HUES64 (cell line): ENCODE measurements around the gene TBX2.

Source experiments
- H3K27ac ChIP-seq: 2 replicates; pipeline ENCODE4 v1.7.0; 2013; ENCODE audit warnings: low read depth, low read length, inconsistent platforms
- H3K27me3 ChIP-seq: 2 replicates; pipeline ENCODE4 v1.6.1; 2013; ENCODE audit warnings: mild to moderate bottlenecking, low read length; ENCODE audit not compliant: insufficient read depth
- H3K36me3 ChIP-seq: 2 replicates; pipeline ENCODE4 v1.6.1; 2013; ENCODE audit warnings: mild to moderate bottlenecking, low read length; ENCODE audit not compliant: insufficient read depth
- H3K4me1 ChIP-seq: 2 replicates; pipeline ENCODE4 v1.6.1; 2013; ENCODE audit warnings: mild to moderate bottlenecking, low read length, moderate library complexity; ENCODE audit not compliant: insufficient read depth
- H3K4me3 ChIP-seq: 2 replicates; pipeline ENCODE4 v1.5.1; 2013; ENCODE audit warnings: mild to moderate bottlenecking, low read length, moderate library complexity
- H3K9ac ChIP-seq: 2 replicates; pipeline ENCODE4 v1.6.1; 2013; ENCODE audit warnings: mild to moderate bottlenecking, low read depth, low read length
- H3K9me3 ChIP-seq: 2 replicates; pipeline ENCODE4 v1.6.1; 2013; ENCODE audit warnings: low read depth, low read length; ENCODE audit not compliant: insufficient read depth
- WGBS: fragments of 150-250, 120-280 bp; methylation state at CpG from one replicate; pipeline ENCODE4 v1.1.7; 2013; ENCODE audit warnings: missing lambda C conversion rate; 5-methylcytosine and 5-hydroxymethylcytosine counted together

Gene TBX2

GRCh38 chr17:61391595-61392291, 7.9 kb upstream of the TBX2 start:
- 89% methylated on average over 18 of the region's 19 CpGs for WGBS
- no peak overlapping the region for H3K9ac ChIP-seq

GRCh38 chr17:61392679-61393078, 7.0 kb upstream of the TBX2 start:
- Histone ChIP-seq H3K27me3 (peaks cover 53% of the 10 kb centered on the region), H3K4me1 (peaks cover 3% of the 10 kb centered on the region; the same call in 1 of the 2 replicates), H3K4me3 (no peak overlapping the region), H3K27ac (no peak overlapping the region), H3K9me3 (no peaks in the 10 kb centered on the region), H3K9ac (no peak overlapping the region), H3K36me3 (no peaks in the 10 kb centered on the region)
- 92% methylated on average over 3 of the region's 3 CpGs for WGBS

More at GRCh38 chr17:61391595-61392291, 7.9 kb upstream of the TBX2 start:
- Histone ChIP-seq H3K4me1 (0 out of 2 replicates have a peak, but pooled peaks cover 2% of the 10 kb centered on the region), H3K36me3 (no peaks in the 10 kb centered on the region), H3K4me3 (no peak overlapping the region), H3K27ac (no peak overlapping the region), H3K9me3 (no peaks in the 10 kb centered on the region), H3K27me3 (peaks cover 43% of the 10 kb centered on the region)

GRCh38 chr17:61393550-61393903, 6.1 kb upstream of the TBX2 start:
- H3K4me3 ChIP-seq, result no peak overlapping the region
- no peaks in the 10 kb centered on the region for H3K9me3 ChIP-seq
- H3K27me3 ChIP-seq, result peaks cover 61% of the 10 kb centered on the region
- WGBS, result 85% methylated on average over 3 of the region's 3 CpGs
- no peaks in the 10 kb centered on the region for H3K36me3 ChIP-seq
- no peak overlapping the region for H3K9ac ChIP-seq
- H3K27ac ChIP-seq, result no peak overlapping the region
- peaks cover 7% of the 10 kb centered on the region; the same call in 1 of the 2 replicates for H3K4me1 ChIP-seq

- H3K9ac ChIP-seq, result no peak overlapping the region
- WGBS, result 68% methylated on average over 7 of the region's 7 CpGs
- no peak overlapping the region for H3K4me3 ChIP-seq
- peaks cover 67% of the 10 kb centered on the region for H3K27me3 ChIP-seq
- peaks cover 7% of the 10 kb centered on the region; the same call in 1 of the 2 replicates for H3K4me1 ChIP-seq
- H3K27ac ChIP-seq, result no peak overlapping the region
- H3K36me3 ChIP-seq, result no peaks in the 10 kb centered on the region
- no peaks in the 10 kb centered on the region for H3K9me3 ChIP-seq
Measured at GRCh38 chr17:61393904-61394629, 5.6 kb upstream of the TBX2 start.

- H3K9me3 ChIP-seq, result no peaks in the 10 kb centered on the region
- H3K27ac ChIP-seq, result no peak overlapping the region
- no peak overlapping the region for H3K9ac ChIP-seq
- no peaks in the 10 kb centered on the region for H3K36me3 ChIP-seq
- 76% methylated on average over 10 of the region's 10 CpGs for WGBS
- H3K27me3 ChIP-seq, result peaks cover 74% of the 10 kb centered on the region
- H3K4me3 ChIP-seq, result no peak overlapping the region
- H3K4me1 ChIP-seq, result peaks cover 7% of the 10 kb centered on the region; the same call in 1 of the 2 replicates
Measured at GRCh38 chr17:61394630-61395408, 4.8 kb upstream of the TBX2 start.

- Histone ChIP-seq H3K36me3 (no peaks in the 10 kb centered on the region), H3K27ac (no peak overlapping the region), H3K9ac (no peak overlapping the region), H3K9me3 (no peaks in the 10 kb centered on the region), H3K27me3 (peaks cover 81% of the 10 kb centered on the region), H3K4me1 (peaks cover 5% of the 10 kb centered on the region; the same call in 1 of the 2 replicates), H3K4me3 (peak overlapping the region; percentile 22; the same call in 1 of the 2 replicates)
- 6% methylated on average over 38 of the region's 38 CpGs for WGBS
Measured at GRCh38 chr17:61395409-61395982, 4.1 kb upstream of the TBX2 start.

GRCh38 chr17:61395983-61396585, 3.6 kb upstream of the TBX2 start:
- Histone ChIP-seq H3K9me3 (no peaks in the 10 kb centered on the region), H3K27me3 (peaks cover 87% of the 10 kb centered on the region), H3K4me3 (peak overlapping the region; percentile 22; the same call in 1 of the 2 replicates), H3K4me1 (peaks cover 5% of the 10 kb centered on the region; the same call in 1 of the 2 replicates), H3K27ac (no peak overlapping the region), H3K36me3 (no peaks in the 10 kb centered on the region), H3K9ac (no peak overlapping the region)
- 3% methylated on average over 62 of the region's 63 CpGs for WGBS

- Histone ChIP-seq H3K9me3 (no peaks in the 10 kb centered on the region), H3K27me3 (peaks cover 92% of the 10 kb centered on the region), H3K36me3 (no peaks in the 10 kb centered on the region), H3K9ac (no peak overlapping the region), H3K27ac (no peak overlapping the region), H3K4me3 (no peak overlapping the region; the same call in 1 of the 2 replicates), H3K4me1 (peaks cover 5% of the 10 kb centered on the region; the same call in 1 of the 2 replicates)
- 2% methylated on average over 46 of the region's 46 CpGs for WGBS
Measured at GRCh38 chr17:61396586-61397085, 3.0 kb upstream of the TBX2 start.

- H3K4me3 ChIP-seq, result peak overlapping the region; percentile 30
- H3K36me3 ChIP-seq, result no peaks in the 10 kb centered on the region
- H3K9me3 ChIP-seq, result no peaks in the 10 kb centered on the region
- H3K9ac ChIP-seq, result no peak overlapping the region
- no peak overlapping the region for H3K27ac ChIP-seq
- under 1% methylated on average over 64 of the region's 67 CpGs for WGBS
- H3K27me3 ChIP-seq, result peaks cover 99% of the 10 kb centered on the region
- peaks cover 5% of the 10 kb centered on the region; the same call in 1 of the 2 replicates for H3K4me1 ChIP-seq
Measured at GRCh38 chr17:61397086-61397842, 2.4 kb upstream of the TBX2 start.

- Histone ChIP-seq H3K36me3 (no peaks in the 10 kb centered on the region), H3K9ac (no peak overlapping the region), H3K4me3 (peak overlapping the region; percentile 38), H3K9me3 (no peaks in the 10 kb centered on the region), H3K27ac (no peak overlapping the region), H3K27me3 (peaks cover 100% of the 10 kb centered on the region), H3K4me1 (peaks cover 12% of the 10 kb centered on the region)
- 3% methylated on average over 34 of the region's 34 CpGs for WGBS
Measured at GRCh38 chr17:61398721-61399130, 917 bp upstream of the TBX2 start.
